Measurements from ENCODE around the gene AP2A1. TPM values are rescaled to one million over a fixed set of nuclear protein-coding genes. Genes with fewer than 3 reads are reported as not detected.

AP2A1 gene
- polyA plus RNA-seq, 2 of the 4 experiments (the other 2 are of a cell fraction): 36.6 to 58.6 TPM

DNA sequence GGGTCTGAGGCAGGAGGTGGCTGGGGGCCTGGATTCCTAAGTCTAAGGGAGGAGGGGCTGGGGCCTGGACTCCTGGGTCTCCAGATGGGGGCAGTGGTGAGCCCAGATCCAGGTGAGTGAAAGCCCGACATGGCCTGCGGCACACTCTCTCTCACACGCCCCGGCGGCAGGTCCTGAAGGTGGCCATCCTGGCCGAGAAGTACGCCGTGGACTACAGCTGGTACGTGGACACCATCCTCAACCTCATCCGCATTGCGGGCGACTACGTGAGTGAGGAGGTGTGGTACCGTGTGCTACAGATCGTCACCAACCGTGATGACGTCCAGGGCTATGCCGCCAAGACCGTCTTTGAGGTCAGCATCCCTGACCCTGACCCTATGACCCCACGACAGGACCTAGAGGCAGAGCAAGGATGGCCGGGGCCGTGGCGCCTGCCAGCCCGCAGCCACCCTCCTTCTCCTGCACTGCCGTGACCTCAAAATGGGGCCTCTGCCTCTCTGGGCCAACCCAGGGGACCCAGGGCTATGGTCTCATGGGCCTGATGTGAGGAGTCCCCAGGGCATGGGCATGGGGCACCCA lies 33.1 kb downstream of the AP2A1 start:
- no peak for FAIRE-seq
- no peak for DNase-seq (ENCODE audit: low read depth in 1 of 2, low spot score in 1 of 2)
- TF ChIP-seq, protein P1, sequence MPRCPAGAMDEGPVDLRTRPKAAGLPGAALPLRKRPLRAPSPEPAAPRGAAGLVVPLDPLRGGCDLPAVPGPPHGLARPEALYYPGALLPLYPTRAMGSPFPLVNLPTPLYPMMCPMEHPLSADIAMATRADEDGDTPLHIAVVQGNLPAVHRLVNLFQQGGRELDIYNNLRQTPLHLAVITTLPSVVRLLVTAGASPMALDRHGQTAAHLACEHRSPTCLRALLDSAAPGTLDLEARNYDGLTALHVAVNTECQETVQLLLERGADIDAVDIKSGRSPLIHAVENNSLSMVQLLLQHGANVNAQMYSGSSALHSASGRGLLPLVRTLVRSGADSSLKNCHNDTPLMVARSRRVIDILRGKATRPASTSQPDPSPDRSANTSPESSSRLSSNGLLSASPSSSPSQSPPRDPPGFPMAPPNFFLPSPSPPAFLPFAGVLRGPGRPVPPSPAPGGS (IDR thresholded peaks at IDR 0.05): no peak
- TF ChIP-seq, protein P2, sequence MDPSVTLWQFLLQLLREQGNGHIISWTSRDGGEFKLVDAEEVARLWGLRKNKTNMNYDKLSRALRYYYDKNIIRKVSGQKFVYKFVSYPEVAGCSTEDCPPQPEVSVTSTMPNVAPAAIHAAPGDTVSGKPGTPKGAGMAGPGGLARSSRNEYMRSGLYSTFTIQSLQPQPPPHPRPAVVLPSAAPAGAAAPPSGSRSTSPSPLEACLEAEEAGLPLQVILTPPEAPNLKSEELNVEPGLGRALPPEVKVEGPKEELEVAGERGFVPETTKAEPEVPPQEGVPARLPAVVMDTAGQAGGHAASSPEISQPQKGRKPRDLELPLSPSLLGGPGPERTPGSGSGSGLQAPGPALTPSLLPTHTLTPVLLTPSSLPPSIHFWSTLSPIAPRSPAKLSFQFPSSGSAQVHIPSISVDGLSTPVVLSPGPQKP (IDR thresholded peaks at IDR 0.05; ENCODE audit: low read depth, low read length): no peak
- no peak for TF ChIP-seq ESRRA (IDR thresholded peaks at IDR 0.05; ENCODE audit: borderline replicate concordance, low read length)
- no peak for TF ChIP-seq CHD2 (IDR thresholded peaks at IDR 0.05; ENCODE audit: low read length, partially characterized antibody)
- TF ChIP-seq RAD21 (conservative IDR thresholded peaks at IDR 0.05 in 1 of 2, IDR thresholded peaks at IDR 0.05 in 1 of 2): no peak
- no peak for TF ChIP-seq FOSL2 (IDR thresholded peaks at IDR 0.05)
- TF ChIP-seq FOSL2 (CRISPR knock-in tag; IDR thresholded peaks at IDR 0.05): no peak
- TF ChIP-seq ZSCAN20 (CRISPR knock-in tag; IDR thresholded peaks at IDR 0.05): no peak
- no peak for TF ChIP-seq TP53 (CRISPR knock-in tag; IDR thresholded peaks at IDR 0.05)
- no peak for TF ChIP-seq SMC3 (IDR thresholded peaks at IDR 0.05)
- TF ChIP-seq HEYL (CRISPR knock-in tag; IDR thresholded peaks at IDR 0.05): no peak
- TF ChIP-seq HDAC2 (IDR thresholded peaks at IDR 0.05): no peak
- TF ChIP-seq CBX8 (IDR thresholded peaks at IDR 0.05): no peak
- no peak for TF ChIP-seq JUNB (IDR thresholded peaks at IDR 0.05)
- Histone ChIP-seq H3K27ac (no peak overlapping the region), H3K4me2 (no peak overlapping the region), H3K9me3 (no peaks in the 10 kb centered on the region), H3K4me1 (peaks cover 5% of the 10 kb centered on the region; the same call in 2 of the 3 replicates), H3K4me3 (no peak overlapping the region)
- peak in 1 of 2 experiments; percentile 44; a peak in 3 of 6 replicates for ATAC-seq
- 95% methylated on average over 24 of the region's 25 CpGs for WGBS (ENCODE audit: missing lambda C conversion rate)
- ChIA-PET POLR2A (no interaction called here), CTCF (interaction anchor here (1.6 kb wide), 1 partner anchor 13 kb away, joined by 3 read pairs; the partner anchor contains the start of gene FUZ)

DNA sequence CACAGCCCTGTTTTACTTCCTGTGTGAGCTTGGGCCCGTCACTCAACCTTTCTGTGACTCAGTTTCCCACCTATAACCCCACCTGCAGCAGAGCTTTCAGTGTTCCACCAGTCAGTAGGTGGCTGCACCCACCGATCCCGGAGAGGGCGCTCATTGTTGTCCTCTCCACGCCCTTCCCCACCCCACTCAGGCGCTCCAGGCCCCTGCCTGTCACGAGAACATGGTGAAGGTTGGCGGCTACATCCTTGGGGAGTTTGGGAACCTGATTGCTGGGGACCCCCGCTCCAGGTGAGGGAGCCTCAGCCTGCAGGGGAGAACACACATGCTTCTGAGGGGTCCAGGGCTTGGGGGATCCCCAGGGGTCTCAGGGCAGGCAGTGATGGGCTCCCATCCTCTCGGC lies 34.0 kb downstream of the AP2A1 start:
- ChIA-PET POLR2A (no interaction called here), CTCF (interaction anchor here (0.6 to 1.6 kb wide), 3 partner anchors 12 to 123 kb away, joined by 3 read pairs; partner anchors contain the start of genes FUZ and PRMT1)
- no peak for ATAC-seq
- no peak for FAIRE-seq
- Histone ChIP-seq H3K4me2 (no peak overlapping the region), H3K27ac (no peak overlapping the region), H3K4me1 (peaks cover 5% of the 10 kb centered on the region; the same call in 2 of the 3 replicates), H3K4me3 (no peak overlapping the region), H3K9me3 (no peaks in the 10 kb centered on the region)
- 96% methylated on average over 9 of the region's 10 CpGs for WGBS (ENCODE audit: missing lambda C conversion rate)
- TF ChIP-seq HOXA7 (CRISPR knock-in tag; IDR thresholded peaks at IDR 0.05) (no peak), JUN (IDR thresholded peaks at IDR 0.05) (no peak), CBX2 (IDR thresholded peaks at IDR 0.05; ENCODE audit: borderline replicate concordance, low read depth) (no peak), CHD4 (IDR thresholded peaks at IDR 0.05; ENCODE audit: borderline replicate concordance) (no peak)
- no peak for DNase-seq (ENCODE audit: low read depth in 1 of 2, low spot score in 1 of 2)

DNA sequence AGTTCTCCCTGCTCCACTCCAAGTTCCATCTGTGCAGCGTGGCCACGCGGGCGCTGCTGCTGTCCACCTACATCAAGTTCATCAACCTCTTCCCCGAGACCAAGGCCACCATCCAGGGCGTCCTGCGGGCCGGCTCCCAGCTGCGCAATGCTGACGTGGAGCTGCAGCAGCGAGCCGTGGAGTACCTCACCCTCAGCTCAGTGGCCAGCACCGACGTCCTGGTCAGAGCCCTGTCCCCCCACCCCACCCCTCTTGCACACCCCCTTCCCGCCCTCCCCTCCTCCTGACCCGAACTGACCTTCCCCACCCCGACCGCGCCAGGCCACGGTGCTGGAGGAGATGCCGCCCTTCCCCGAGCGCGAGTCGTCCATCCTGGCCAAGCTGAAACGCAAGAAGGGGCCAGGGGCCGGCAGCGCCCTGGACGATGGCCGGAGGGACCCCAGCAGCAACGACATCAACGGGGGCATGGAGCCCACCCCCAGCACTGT lies 34.6 kb downstream of the AP2A1 start:
- H3K27ac ChIP-seq: no peak overlapping the region
- ChIA-PET CTCF (interaction anchor here (0.6 to 1.6 kb wide), 2 partner anchors 12 to 124 kb away, joined by 3 read pairs; partner anchors contain the start of genes FUZ and PRMT1), POLR2A (no interaction called here)
- H3K9me3 ChIP-seq: no peaks in the 10 kb centered on the region
- H3K4me1 ChIP-seq: peaks cover 5% of the 10 kb centered on the region; the same call in 2 of the 3 replicates
- no peak overlapping the region for H3K4me2 ChIP-seq
- FAIRE-seq (no peak), ATAC-seq (no peak), DNase-seq (ENCODE audit: low read depth in 1 of 2, low spot score in 1 of 2) (no peak)
- no peak overlapping the region for H3K4me3 ChIP-seq
- WGBS (ENCODE audit: missing lambda C conversion rate): 92% methylated on average over 18 of the region's 32 CpGs
- no peak for TF ChIP-seq CTCF (IDR thresholded peaks at IDR 0.05)
- no peak for TF ChIP-seq CBX2 (IDR thresholded peaks at IDR 0.05; ENCODE audit: borderline replicate concordance, low read depth)
- TF ChIP-seq SMC3 (IDR thresholded peaks at IDR 0.05): no peak
- no peak for TF ChIP-seq POLR2A (IDR thresholded peaks at IDR 0.05; ENCODE audit: low read length)
- TF ChIP-seq MAZ (IDR thresholded peaks at IDR 0.05; ENCODE audit: borderline replicate concordance, low read depth, low read length): no peak
- no peak for TF ChIP-seq FOSL2 (IDR thresholded peaks at IDR 0.05)
- no peak for TF ChIP-seq FOSL2 (CRISPR knock-in tag; IDR thresholded peaks at IDR 0.05)
- no peak for TF ChIP-seq KDM1A (IDR thresholded peaks at IDR 0.05; ENCODE audit: low read depth)
- TF ChIP-seq NR3C1 (IDR thresholded peaks at IDR 0.05): no peak
- TF ChIP-seq HOXB13 (CRISPR knock-in tag; IDR thresholded peaks at IDR 0.05; ENCODE audit: low read depth): no peak
- no peak for TF ChIP-seq EHMT2 (IDR thresholded peaks at IDR 0.05; ENCODE audit: low read depth)
- no peak for TF ChIP-seq PHF8 (IDR thresholded peaks at IDR 0.05; ENCODE audit: borderline replicate concordance, low read depth)
- TF ChIP-seq ZNF302 (CRISPR knock-in tag; IDR thresholded peaks at IDR 0.05): no peak
- TF ChIP-seq, protein P2 (IDR thresholded peaks at IDR 0.05; ENCODE audit: low read depth, low read length): no peak
- TF ChIP-seq ZFP36 (IDR thresholded peaks at IDR 0.05; ENCODE audit: borderline replicate concordance, partially characterized antibody): no peak
- no peak for TF ChIP-seq ZSCAN20 (CRISPR knock-in tag; IDR thresholded peaks at IDR 0.05)

Measured in A549 (cell line).